Endothelial cell of umbilical vein (primary cell): Measurements from ENCODE around the gene ZW10. TPM values are rescaled to one million over a fixed set of nuclear protein-coding genes. Genes with fewer than 3 reads are reported as not detected.

ENCODE experiments used
- BruUV-seq: library from RNA; stranded (reverse); fragments of 400-500 nt; replicated peaks from 2 replicates; lab custom pipeline; 2021; lab: Mats Ljungman, UMichigan
- CTCF ChIA-PET: fragments of 300-600, 350-600 bp; sonication (Branson Sonifier 250); formaldehyde crosslinking; loops from one replicate; lab custom pipeline; 2021; ENCODE audit warnings: antibody characterized with exemption, inconsistent platforms; lab: Charles Lee
- POLR2A ChIA-PET: fragments of 300-600, 350-600 bp; sonication (Branson Sonifier 250); formaldehyde crosslinking; loops from one replicate; lab custom pipeline; 2021; ENCODE audit warnings: antibody characterized with exemption, inconsistent platforms; lab: Charles Lee
- DNase-seq: peaks from one replicate; pipeline ENCODE4 v3.0.0-alpha.2; 2011; ENCODE audit warnings: low read depth, low spot score
- FAIRE-seq: peaks from 2 replicates; lab custom pipeline; 2011; peaks lifted over from hg19 to GRCh38; lab: Jason Lieb, UNC
- H2AFZ ChIP-seq: 2 replicates; pipeline ENCODE4 v1.6.0; 2012; ENCODE audit warnings: low read depth, low read length, control low read depth, inconsistent platforms
- H3K27ac ChIP-seq: 2 replicates; pipeline ENCODE4 v1.5.1; 2011; ENCODE audit warnings: low read depth, mild to moderate bottlenecking, control low read depth, low read length, moderate library complexity; ENCODE audit not compliant: insufficient read depth
- H3K27me3 ChIP-seq, 2 experiments: 2 replicates each; pipeline versions ENCODE4 v1.6.0 to v1.6.1; 2011; ENCODE audit warnings: low read length in 2 of 2, mixed read lengths in 1 of 2; ENCODE audit not compliant: control insufficient read depth in 2 of 2, insufficient read depth in 2 of 2
- H3K36me3 ChIP-seq, 2 experiments: 2 replicates in 1 of 2; 3 replicates in 1 of 2; pipeline ENCODE4 v1.5.1; 2011; ENCODE audit warnings: low read length in 2 of 2, mild to moderate bottlenecking in 1 of 2, moderate library complexity in 1 of 2; ENCODE audit not compliant: control insufficient read depth in 2 of 2, insufficient read depth in 2 of 2; ENCODE audit errors: extremely low read depth in 1 of 2
- H3K4me1 ChIP-seq: 3 replicates; pipeline ENCODE4 v1.5.1; 2011; ENCODE audit warnings: mild to moderate bottlenecking, low read length; ENCODE audit not compliant: control insufficient read depth, insufficient read depth; ENCODE audit errors: extremely low read depth
- H3K4me2 ChIP-seq: 2 replicates; pipeline ENCODE4 v1.6.1; 2011; ENCODE audit warnings: low read length, control low read depth, mixed read lengths; ENCODE audit not compliant: insufficient read depth
- H3K4me3 ChIP-seq, 3 experiments: fragments of 200-600 bp in 1 of 3; sonication (generic), shearing (Covaris generic) in 1 of 3; replicated peaks in 1 of 3; 2 replicates each; pipeline ENCODE4 v1.5.1; 2011 to 2016; ENCODE audit warnings: control low read depth in 3 of 3, low read length in 3 of 3, mild to moderate bottlenecking in 2 of 3, inconsistent platforms in 1 of 3, low read depth in 1 of 3, moderate library complexity in 1 of 3; ENCODE audit not compliant: insufficient read depth in 1 of 3
- H3K79me2 ChIP-seq: 2 replicates; pipeline ENCODE4 v1.6.0; 2012; ENCODE audit warnings: low read length, inconsistent platforms; ENCODE audit not compliant: control insufficient read depth, insufficient read depth
- H3K9ac ChIP-seq: replicated peaks from 2 replicates; pipeline ENCODE3; 2011; ENCODE audit warnings: low read length, control low read depth; ENCODE audit not compliant: insufficient read depth; ENCODE audit errors: extremely low read depth
- H3K9me1 ChIP-seq: replicated peaks from 3 replicates; pipeline ENCODE4 v1.6.0; 2011; ENCODE audit warnings: mild to moderate bottlenecking, low read length; ENCODE audit not compliant: control insufficient read depth, insufficient read depth; ENCODE audit errors: extremely low read depth
- H3K9me3 ChIP-seq: replicated peaks from 2 replicates; pipeline ENCODE4 v1.5.1; 2012; ENCODE audit warnings: low read length, inconsistent platforms; ENCODE audit not compliant: control insufficient read depth, insufficient read depth
- H4K20me1 ChIP-seq: replicated peaks from 2 replicates; pipeline ENCODE3; 2011; ENCODE audit warnings: mild to moderate bottlenecking, low read length; ENCODE audit not compliant: control insufficient read depth, insufficient read depth; ENCODE audit errors: extremely low read depth
- EZH2 ChIP-seq: IDR thresholded peaks from 2 replicates; pipeline ENCODE4 v1.6.1; 2012; ENCODE audit warnings: borderline replicate concordance, low read depth, mild to moderate bottlenecking, moderate library complexity, low read length, inconsistent platforms; ENCODE audit not compliant: severe bottlenecking
- FOS ChIP-seq: IDR thresholded peaks from 2 replicates; pipeline ENCODE4 v1.6.1; 2011; ENCODE audit warnings: mild to moderate bottlenecking, low read length, moderate library complexity, borderline replicate concordance; ENCODE audit not compliant: insufficient read depth
- GATA2 ChIP-seq: IDR thresholded peaks from 2 replicates; pipeline ENCODE4 v1.7.0; 2011; ENCODE audit warnings: low read depth, mild to moderate bottlenecking, moderate library complexity, mixed read lengths, low read length; ENCODE audit not compliant: insufficient read length, insufficient read depth
- JUN ChIP-seq: IDR thresholded peaks from 2 replicates; pipeline ENCODE4 v1.6.1; 2011; ENCODE audit warnings: borderline replicate concordance, low read depth; ENCODE audit not compliant: insufficient read length, insufficient read depth
- MYC ChIP-seq: IDR thresholded peaks from one replicate; pipeline ENCODE4 v1.6.1; 2011; ENCODE audit warnings: mild to moderate bottlenecking, low read depth, low read length
- POLR2A ChIP-seq: IDR thresholded peaks from 2 replicates; pipeline ENCODE4 v1.6.1; 2012; ENCODE audit warnings: low read depth, mild to moderate bottlenecking, control low read depth, low read length
- POLR2AphosphoS5 ChIP-seq: IDR thresholded peaks from 2 replicates; pipeline ENCODE4 v1.6.1; 2012; ENCODE audit warnings: low read depth, mild to moderate bottlenecking, control low read depth, low read length, moderate library complexity; ENCODE audit not compliant: insufficient read depth
- dilution Hi-C: fragments of 300-500 bp; cut with MboI; formaldehyde crosslinking; loops from one replicate; pipeline ENCODE4 v1.15.0; 2019; ENCODE audit warnings: low sequenced_read_pairs; ENCODE audit not compliant: extremely low pct_ligation_motif_present
- intact Hi-C: fragments of 100-400 bp; cut with micrococcal nuclease; formaldehyde crosslinking; loops from one replicate; pipeline ENCODE4 v1.10.0; 2022
- polyA plus RNA-seq, 4 experiments: library from polyadenylated mRNA; depleted of rRNA in 3 of 4; stranded (reverse) in 3 of 4; unstranded in 1 of 4; fragments of >200 nt; gene quantifications; 2 replicates each; pipeline versions ENCODE4 v1.2.1 to v1.2.3, GENCODE V29; 2011 to 2012; ENCODE audit warnings: missing spikeins in 1 of 4
- total RNA-seq: library from RNA; stranded (reverse); gene quantifications from 2 replicates; pipeline ENCODE4 v1.2.3, GENCODE V29; 2021
- TF ChIP-seq, protein P1 (sequence below), 2 donors: IDR thresholded peaks; 1 replicate in 1 of 2; 2 replicates in 1 of 2; pipeline ENCODE4 v1.5.1; 2011; ENCODE audit warnings: low read length in 2 of 2, mild to moderate bottlenecking in 2 of 2, moderate library complexity in 2 of 2, control low read depth in 1 of 2, inconsistent platforms in 1 of 2, low read depth in 1 of 2; ENCODE audit not compliant: insufficient read depth in 1 of 2; ENCODE audit errors: extremely low read depth in 1 of 2
- TF ChIP-seq, protein P2 (sequence below): IDR thresholded peaks from 2 replicates; pipeline ENCODE4 v1.6.1; 2011; ENCODE audit not compliant: insufficient read depth, insufficient read length

Gene ZW10
- total and polyA plus RNA-seq, 2 donors (not counting 3 experiments of a cell fraction or from before 2014, with no cell fraction given) = 7.5 to 22.1 TPM

DNA sequence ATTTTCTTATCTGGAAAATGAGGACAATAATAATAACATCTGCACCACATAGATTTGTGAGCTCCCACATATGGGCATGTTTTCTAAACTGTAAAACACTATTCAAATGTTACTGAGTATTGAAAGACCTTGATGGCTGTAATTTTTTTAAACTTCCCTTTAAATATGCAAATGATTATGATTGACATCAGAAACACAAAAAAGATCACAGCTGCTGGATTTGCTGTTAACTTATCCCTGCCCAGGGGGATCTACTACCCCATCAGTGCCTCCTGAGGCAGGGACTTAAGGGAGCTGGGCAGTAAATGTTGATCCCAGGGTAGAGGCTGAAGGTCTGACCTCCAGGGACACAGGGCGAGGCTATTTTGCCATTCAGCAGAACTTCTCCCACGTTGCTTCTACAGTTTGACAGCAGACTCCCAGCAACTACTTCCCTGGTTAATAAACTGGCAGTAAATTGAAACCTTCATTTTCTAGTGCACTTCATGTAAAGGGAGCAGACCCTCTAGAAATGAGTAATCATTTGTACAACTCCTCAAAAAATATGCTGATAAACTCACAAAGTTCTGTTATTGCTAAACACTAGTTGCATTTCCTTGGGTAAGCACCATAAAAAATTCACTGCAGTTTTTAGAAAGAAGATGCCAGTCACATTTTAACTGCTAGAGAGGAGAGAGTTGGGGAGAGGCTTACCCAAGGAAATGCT, 87.7 kb downstream of the ZW10 start:
- FAIRE-seq = no peak

DNA sequence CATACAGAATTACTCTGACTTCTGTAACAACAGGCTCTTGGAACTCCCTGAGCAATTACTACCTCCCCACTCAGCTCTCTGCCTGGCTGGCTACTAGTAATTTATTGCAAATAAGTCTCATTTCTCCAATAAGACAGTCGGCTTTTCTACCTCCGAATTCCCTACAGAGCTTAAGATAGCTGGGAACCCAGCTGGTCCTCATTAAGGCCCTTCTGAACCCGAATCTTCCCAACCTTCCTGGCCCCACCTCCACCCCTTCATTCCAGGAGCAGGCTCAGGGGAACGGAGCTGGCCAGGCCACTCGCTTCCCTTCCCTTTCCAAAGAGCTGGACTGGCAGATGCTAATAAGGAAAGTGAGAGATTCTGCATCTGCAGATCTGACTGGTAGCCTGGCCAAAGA, 89.0 kb downstream of the ZW10 start:
- H3K4me3 ChIP-seq = no peak overlapping the region
- H4K20me1 ChIP-seq = no peaks in the 10 kb centered on the region
- no peak overlapping the region for H3K27ac ChIP-seq
- H3K9me1 ChIP-seq = no peaks in the 10 kb centered on the region
- no TSS peak for BruUV-seq
- no peak overlapping the region for H3K9ac ChIP-seq
- ChIA-PET CTCF (no interaction called here), POLR2A (no interaction called here)
- no peak overlapping the region for H2AFZ ChIP-seq
- H3K9me3 ChIP-seq = no peaks in the 10 kb centered on the region
- H3K79me2 ChIP-seq = no peaks in the 10 kb centered on the region
- no peaks in the 10 kb centered on the region for H3K4me1 ChIP-seq
- H3K4me2 ChIP-seq = no peak overlapping the region
- H3K27me3 ChIP-seq = no peaks in the 10 kb centered on the region
- DNase-seq (no peak), FAIRE-seq (no peak)
- intact Hi-C loops = no loop called here
- no peaks in the 10 kb centered on the region for H3K36me3 ChIP-seq
- dilution Hi-C loops = no loop called here
- TF ChIP-seq FOS (no peak), GATA2 (no peak), POLR2A (no peak), EZH2 (no peak), POLR2AphosphoS5 (no peak), MYC (no peak), JUN (no peak)
- TF ChIP-seq, protein P1, sequence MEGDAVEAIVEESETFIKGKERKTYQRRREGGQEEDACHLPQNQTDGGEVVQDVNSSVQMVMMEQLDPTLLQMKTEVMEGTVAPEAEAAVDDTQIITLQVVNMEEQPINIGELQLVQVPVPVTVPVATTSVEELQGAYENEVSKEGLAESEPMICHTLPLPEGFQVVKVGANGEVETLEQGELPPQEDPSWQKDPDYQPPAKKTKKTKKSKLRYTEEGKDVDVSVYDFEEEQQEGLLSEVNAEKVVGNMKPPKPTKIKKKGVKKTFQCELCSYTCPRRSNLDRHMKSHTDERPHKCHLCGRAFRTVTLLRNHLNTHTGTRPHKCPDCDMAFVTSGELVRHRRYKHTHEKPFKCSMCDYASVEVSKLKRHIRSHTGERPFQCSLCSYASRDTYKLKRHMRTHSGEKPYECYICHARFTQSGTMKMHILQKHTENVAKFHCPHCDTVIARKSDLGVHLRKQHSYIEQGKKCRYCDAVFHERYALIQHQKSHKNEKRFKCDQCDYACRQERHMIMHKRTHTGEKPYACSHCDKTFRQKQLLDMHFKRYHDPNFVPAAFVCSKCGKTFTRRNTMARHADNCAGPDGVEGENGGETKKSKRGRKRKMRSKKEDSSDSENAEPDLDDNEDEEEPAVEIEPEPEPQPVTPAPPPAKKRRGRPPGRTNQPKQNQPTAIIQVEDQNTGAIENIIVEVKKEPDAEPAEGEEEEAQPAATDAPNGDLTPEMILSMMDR (IDR thresholded peaks at IDR 0.05; ENCODE audit: extremely low read depth in 1 of 2, insufficient read depth in 1 of 2, low read depth in 1 of 2, low read length in 2 of 2) = no peak
- TF ChIP-seq, protein P2, sequence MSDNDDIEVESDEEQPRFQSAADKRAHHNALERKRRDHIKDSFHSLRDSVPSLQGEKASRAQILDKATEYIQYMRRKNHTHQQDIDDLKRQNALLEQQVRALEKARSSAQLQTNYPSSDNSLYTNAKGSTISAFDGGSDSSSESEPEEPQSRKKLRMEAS = no peak

More for the DNA sequence above, 87.7 kb downstream of the ZW10 start:
- Histone ChIP-seq H3K27ac (no peak overlapping the region), H3K27me3 (no peaks in the 10 kb centered on the region), H4K20me1 (no peaks in the 10 kb centered on the region), H3K9me1 (no peaks in the 10 kb centered on the region), H3K4me2 (no peak overlapping the region), H3K9ac (no peak overlapping the region), H3K36me3 (no peaks in the 10 kb centered on the region), H3K4me3 (no peak overlapping the region), H3K79me2 (no peaks in the 10 kb centered on the region), H3K4me1 (no peaks in the 10 kb centered on the region), H2AFZ (no peak overlapping the region), H3K9me3 (no peaks in the 10 kb centered on the region)
- dilution Hi-C loops (no loop called here), intact Hi-C loops (no loop called here)
- DNase-seq = no peak
- POLR2A ChIA-PET = interaction anchor here (0.6 to 0.7 kb wide), 2 partner anchors 17 to 23 kb away, joined by 4 read pairs; no protein-coding TSS in a partner anchor
- BruUV-seq = no TSS peak
- CTCF ChIA-PET = no interaction called here
- TF ChIP-seq FOS (no peak), EZH2 (no peak), JUN (no peak), POLR2AphosphoS5 (no peak)
